Loucy (cell line): ENCODE data around the gene CLMN.

Source experiments
- H2AFZ ChIP-seq: fragments of 200-600 bp; sonication (generic); 2 replicates; pipeline ENCODE4 v1.6.0; 2016; ENCODE audit warnings: antibody characterized with exemption, mild to moderate bottlenecking, low read length, moderate library complexity
- H3F3A ChIP-seq: fragments of 200-600 bp; 2 replicates; pipeline ENCODE4 v1.6.0; 2016; ENCODE audit warnings: antibody characterized with exemption, low read depth, mild to moderate bottlenecking
- H3K27me3 ChIP-seq: fragments of 200-600 bp; sonication (generic); 2 replicates; pipeline ENCODE4 v1.6.1; 2014; ENCODE audit warnings: low read length, mild to moderate bottlenecking; ENCODE audit not compliant: insufficient read depth, poor library complexity, severe bottlenecking
- H3K36me3 ChIP-seq: fragments of 200-600 bp; sonication (generic); 2 replicates; pipeline ENCODE4 v1.6.1; 2016; ENCODE audit warnings: low read length; ENCODE audit not compliant: insufficient read depth
- H3K4me1 ChIP-seq: fragments of 200-600 bp; sonication (generic); 2 replicates; pipeline ENCODE4 v1.5.1; 2014; ENCODE audit warnings: low read length, mild to moderate bottlenecking; ENCODE audit not compliant: insufficient read depth, poor library complexity, severe bottlenecking
- H3K4me2 ChIP-seq: fragments of 200-600 bp; sonication (generic); 2 replicates; pipeline ENCODE4 v1.6.0; 2014; ENCODE audit warnings: antibody characterized with exemption, low read length, low read depth, mild to moderate bottlenecking; ENCODE audit not compliant: poor library complexity, severe bottlenecking
- H3K4me3 ChIP-seq: fragments of 200-600 bp; sonication (generic); 2 replicates; pipeline ENCODE4 v1.5.1; 2014; ENCODE audit warnings: low read length, mild to moderate bottlenecking, mixed read lengths; ENCODE audit not compliant: poor library complexity, severe bottlenecking
- H3K79me2 ChIP-seq: fragments of 200-600 bp; sonication (generic); 2 replicates; pipeline ENCODE4 v1.6.1; 2014; ENCODE audit warnings: low read length; ENCODE audit not compliant: insufficient read depth
- H3K9ac ChIP-seq: fragments of 200-600 bp; sonication (generic); 2 replicates; pipeline ENCODE4 v1.6.0; 2014; ENCODE audit warnings: mild to moderate bottlenecking, low read depth, low read length, moderate library complexity; ENCODE audit not compliant: poor library complexity, severe bottlenecking
- H3K9me2 ChIP-seq: fragments of 200-600 bp; sonication (generic); replicated peaks from 2 replicates; pipeline ENCODE4 v1.6.1; 2016; ENCODE audit warnings: low read depth, low read length, mixed read lengths
- H3K9me3 ChIP-seq: fragments of 200-600 bp; sonication (generic); 2 replicates; pipeline ENCODE4 v1.6.1; 2014; ENCODE audit warnings: mild to moderate bottlenecking, antibody characterized with exemption, low read length, low read depth; ENCODE audit not compliant: insufficient read depth
- H4K20me1 ChIP-seq: fragments of 200-600 bp; sonication (generic); 2 replicates; pipeline ENCODE4 v1.6.0; 2014; ENCODE audit warnings: antibody characterized with exemption, low read length, mild to moderate bottlenecking; ENCODE audit not compliant: insufficient read depth, poor library complexity, severe bottlenecking
- CTCF ChIP-seq: fragments of 200-600 bp; sonication (generic); conservative IDR thresholded peaks from 2 replicates; pipeline ENCODE4 v1.5.1; 2014; ENCODE audit warnings: mild to moderate bottlenecking, antibody characterized with exemption, low read length
- EZH2phosphoT487 ChIP-seq: fragments of 200-600 bp; IDR thresholded peaks from 2 replicates; pipeline ENCODE4 v1.6.1; 2018; ENCODE audit warnings: antibody characterized with exemption, mild to moderate bottlenecking, moderate library complexity, borderline replicate concordance

Gene CLMN

GRCh38 chr14:95254288-95254687 lies 65.4 kb downstream of the CLMN start:
- Histone ChIP-seq H3K4me2 (no peak overlapping the region), H3K79me2 (no peaks in the 10 kb centered on the region), H3K4me3 (no peak overlapping the region)

GRCh38 chr14:95253039-95253630 lies 66.6 kb downstream of the CLMN start:
- H3K9me3 ChIP-seq = no peaks in the 10 kb centered on the region
- H3K27me3 ChIP-seq = no peaks in the 10 kb centered on the region
- TF ChIP-seq CTCF = no peak
- TF ChIP-seq EZH2phosphoT487 = no peak
- H2AFZ ChIP-seq = no peak overlapping the region
- H4K20me1 ChIP-seq = no peaks in the 10 kb centered on the region
- H3K9me2 ChIP-seq = no peaks in the 10 kb centered on the region
- no peak overlapping the region for H3K4me3 ChIP-seq
- no peaks in the 10 kb centered on the region for H3K36me3 ChIP-seq
- H3F3A ChIP-seq = no peaks in the 10 kb centered on the region
- no peaks in the 10 kb centered on the region for H3K79me2 ChIP-seq
- H3K4me1 ChIP-seq = peaks cover 2% of the 10 kb centered on the region
- H3K4me2 ChIP-seq = no peak overlapping the region
- no peak overlapping the region for H3K9ac ChIP-seq

More at GRCh38 chr14:95254288-95254687, 65.4 kb downstream of the CLMN start:
- Histone ChIP-seq H3K36me3 (no peaks in the 10 kb centered on the region), H3K9me2 (no peaks in the 10 kb centered on the region), H2AFZ (no peak overlapping the region), H3K9ac (no peak overlapping the region), H3K9me3 (no peaks in the 10 kb centered on the region), H4K20me1 (no peaks in the 10 kb centered on the region), H3K4me1 (peaks cover 1% of the 10 kb centered on the region), H3K27me3 (no peaks in the 10 kb centered on the region), H3F3A (no peaks in the 10 kb centered on the region)
- no peak for TF ChIP-seq EZH2phosphoT487
- TF ChIP-seq CTCF = no peak

GRCh38 chr14:95252219-95252618 lies 67.5 kb downstream of the CLMN start:
- no peaks in the 10 kb centered on the region for H4K20me1 ChIP-seq
- no peaks in the 10 kb centered on the region for H3K9me2 ChIP-seq
- H3K9ac ChIP-seq = no peak overlapping the region
- peaks cover 2% of the 10 kb centered on the region for H3K4me1 ChIP-seq
- H3K4me2 ChIP-seq = no peak overlapping the region
- no peaks in the 10 kb centered on the region for H3F3A ChIP-seq
- no peaks in the 10 kb centered on the region for H3K27me3 ChIP-seq
- H3K79me2 ChIP-seq = no peaks in the 10 kb centered on the region
- no peak overlapping the region for H2AFZ ChIP-seq
- TF ChIP-seq CTCF (no peak), EZH2phosphoT487 (no peak)
- H3K9me3 ChIP-seq = no peaks in the 10 kb centered on the region
- no peaks in the 10 kb centered on the region for H3K36me3 ChIP-seq
- no peak overlapping the region for H3K4me3 ChIP-seq
